ENCODE data around the gene FBXO3.
"Not testable (repeated sequence)": the region's sequence is repeated elsewhere in the genome, so short reads cannot be mapped to it uniquely, and the experiment has no call there.

Gene FBXO3

GRCh38 chr11:33772300-33772699, 2.0 kb downstream of the FBXO3 start:
- DNase-seq = peak in 1 of 2 donors; percentile 9

- DNase-seq = no peak
Observed at GRCh38 chr11:33770236-33770635, 4.1 kb downstream of the FBXO3 start.

- no peak for DNase-seq
Observed at GRCh38 chr11:33769542-33769941, 4.8 kb downstream of the FBXO3 start.

GRCh38 chr11:33767624-33768023, 6.7 kb downstream of the FBXO3 start:
- DNase-seq = no peak

- no peak for DNase-seq
Observed at GRCh38 chr11:33766085-33766484, 8.2 kb downstream of the FBXO3 start.

GRCh38 chr11:33761471-33761870, 12.8 kb downstream of the FBXO3 start:
- no peak for DNase-seq

- no peak for DNase-seq
Observed at GRCh38 chr11:33753304-33753967, 20.9 kb downstream of the FBXO3 start.

GRCh38 chr11:33751878-33752277, 22.4 kb downstream of the FBXO3 start:
- no peak for DNase-seq

GRCh38 chr11:33747979-33748378, 26.3 kb downstream of the FBXO3 start:
- DNase-seq = no peak

- DNase-seq = no peak
Observed at GRCh38 chr11:33743291-33743690, 31.0 kb downstream of the FBXO3 start.

- no peak for DNase-seq
Observed at GRCh38 chr11:33742249-33742851, 32.0 kb downstream of the FBXO3 start.

GRCh38 chr11:33741806-33742205, 32.5 kb downstream of the FBXO3 start:
- no peak for DNase-seq

- DNase-seq = no peak
Observed at GRCh38 chr11:33737362-33737821, 36.9 kb downstream of the FBXO3 start.

GRCh38 chr11:33736148-33736812, 38.0 kb downstream of the FBXO3 start, which contains the start of gene CD59:
TSS of gene CD59 (minus strand) at chr11:33736423. CDS start at chr11:33722445, 13,978 bp downstream.
- DNase-seq = peak; percentile 94

GRCh38 chr11:33735271-33736147, 38.8 kb downstream of the FBXO3 start:
- peak in 1 of 2 donors; percentile 18 for DNase-seq

- no peak for DNase-seq
Observed at GRCh38 chr11:33734441-33735270, 39.7 kb downstream of the FBXO3 start.

- DNase-seq = no peak
Observed at GRCh38 chr11:33733980-33734379, 40.3 kb downstream of the FBXO3 start.

- DNase-seq = no peak
Observed at GRCh38 chr11:33731723-33732531, 42.4 kb downstream of the FBXO3 start.

- no peak for DNase-seq
Observed at GRCh38 chr11:33730716-33731115, 43.6 kb downstream of the FBXO3 start.

- DNase-seq = not testable (repeated sequence)
Observed at GRCh38 chr11:33729072-33729664, 45.2 kb downstream of the FBXO3 start.

- DNase-seq = not testable (repeated sequence)
Observed at GRCh38 chr11:33727539-33727938, 46.8 kb downstream of the FBXO3 start.
